ENCODE data around the gene ITLN2. TPM values are rescaled to one million over a fixed set of nuclear protein-coding genes. Genes with fewer than 3 reads are reported as not detected.

Gene ITLN2
- total and polyA plus RNA-seq, 2 of the 8 experiments (the other 6 are each of a cell fraction or from before 2014, with no cell fraction given) = 4.7 to 6.3 TPM

DNA sequence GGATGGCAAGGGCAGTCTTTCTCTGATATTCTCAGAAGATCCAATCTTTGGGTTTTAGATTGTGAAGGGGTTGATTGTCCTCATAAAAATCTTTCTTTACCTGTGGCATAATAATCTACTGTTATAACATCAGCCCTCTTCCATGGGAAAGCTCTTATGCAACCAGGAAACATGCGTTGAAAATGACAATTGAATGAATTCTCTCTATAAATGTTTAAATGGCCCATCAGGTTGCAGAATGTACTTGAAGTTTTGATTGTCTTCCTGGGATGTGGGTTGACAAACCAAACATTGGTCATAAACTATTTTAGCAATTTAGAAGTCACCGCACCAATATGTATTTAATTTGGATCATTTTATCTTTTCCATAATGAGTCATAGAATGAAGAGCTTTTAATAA lies 37.9 kb downstream of the ITLN2 start:
- CTCF ChIA-PET (ENCODE audit: partially characterized antibody) = interaction anchor here (2.1 to 3.1 kb wide), 2 partner anchors 32 to 37 kb away, joined by 7 to 12 read pairs; partner anchors contain the start of genes ITLN1 and ITLN2
- no peak overlapping the region for H3K9ac ChIP-seq (replicated peaks in 1 of 4; ENCODE audit: extremely low read depth in 1 of 4, low read depth in 3 of 4, low read length in 3 of 4)
- peaks cover 0 to 4% (median 0%) of the 10 kb centered on the region in 4 experiments; a peak in 1 of 7 replicates for H3K4me1 ChIP-seq (replicated peaks in 1 of 4; ENCODE audit: control insufficient read depth in 3 of 4, insufficient read depth in 4 of 4, low read length in 3 of 4)
- WGBS, 2 experiments (ENCODE audit: extremely low coverage in 1 of 2, insufficient coverage in 1 of 2, insufficient read length in 1 of 2, insufficient replicate concordance in 2 of 2, low coverage in 1 of 2, low lambda C conversion rate in 2 of 2, missing lambda C conversion rate in 1 of 2) = 88% methylated on average over 2 of the region's 2 CpGs; no CpG with 5 or more reads in 1 of the 2 experiments
- no peak overlapping the region for H4K91ac ChIP-seq (replicated peaks; ENCODE audit: insufficient read length, low read length)
- DNase-seq (ENCODE audit: low read depth in 1 of 2, low spot score in 2 of 2) = no peak
- no peak overlapping the region for H3K18ac ChIP-seq (ENCODE audit: extremely low read depth, low read length)
- no peaks in the 10 kb centered on the region for H3K27me3 ChIP-seq (replicated peaks in 1 of 4; ENCODE audit: control insufficient read depth in 3 of 4, extremely low read depth in 1 of 4, insufficient read depth in 3 of 4, low read length in 3 of 4)
- no peak overlapping the region for H2BK5ac ChIP-seq (ENCODE audit: low read depth, low read length)
- H2AK5ac ChIP-seq (ENCODE audit: low read depth, low read length) = no peak overlapping the region
- POLR2A ChIA-PET (ENCODE audit: partially characterized antibody) = no interaction called here
- no peak overlapping the region for H4K5ac ChIP-seq (ENCODE audit: insufficient read length, low read depth, low read length)
- no peaks in the 10 kb centered on the region for H3K23me2 ChIP-seq (ENCODE audit: low read depth, low read length)
- no peak overlapping the region for H3K14ac ChIP-seq (ENCODE audit: insufficient read length)
- no peak overlapping the region for H2AFZ ChIP-seq (ENCODE audit: low read length)
- H3K36me3 ChIP-seq (ENCODE audit: control insufficient read depth in 2 of 4, insufficient read depth in 4 of 4, low read length in 3 of 4) = no peaks in the 10 kb centered on the region
- no peak overlapping the region for H2BK20ac ChIP-seq (ENCODE audit: low read length)
- no peak overlapping the region for H2BK120ac ChIP-seq (replicated peaks; ENCODE audit: low read depth, low read length)
- no peak overlapping the region for H2BK15ac ChIP-seq (ENCODE audit: low read length)
- H4K20me1 ChIP-seq (replicated peaks in 1 of 2; ENCODE audit: control insufficient read depth in 1 of 2, insufficient read depth in 2 of 2, low read length in 2 of 2) = no peaks in the 10 kb centered on the region
- no peak overlapping the region for H3K56ac ChIP-seq (replicated peaks; ENCODE audit: insufficient read length, low read depth, low read length)
- no peaks in the 10 kb centered on the region for H3K79me2 ChIP-seq (ENCODE audit: control insufficient read depth in 1 of 2, insufficient read depth in 2 of 2, low read length in 2 of 2)
- no peak overlapping the region for H4K8ac ChIP-seq (ENCODE audit: extremely low read depth, insufficient read depth, low read length)
- H3K4me3 ChIP-seq (ENCODE audit: extremely low read depth in 1 of 4, insufficient read depth in 2 of 4, low read depth in 3 of 4, low read length in 4 of 4) = no peak overlapping the region
- H3K79me1 ChIP-seq (ENCODE audit: low read depth, low read length) = no peaks in the 10 kb centered on the region
- H3K4me2 ChIP-seq (ENCODE audit: insufficient read depth in 1 of 2, low read depth in 2 of 2, low read length in 2 of 2) = no peak overlapping the region
- H2BK12ac ChIP-seq (ENCODE audit: low read depth, low read length) = no peak overlapping the region
- H3K9me3 ChIP-seq (ENCODE audit: insufficient read depth in 2 of 2, low read depth in 1 of 2, low read length in 1 of 2) = no peaks in the 10 kb centered on the region
- H3K23ac ChIP-seq (ENCODE audit: insufficient read length) = no peak overlapping the region
- H3K4ac ChIP-seq (replicated peaks; ENCODE audit: insufficient read length, low read depth, low read length) = no peak overlapping the region
- no peak overlapping the region for H3K27ac ChIP-seq (ENCODE audit: low read depth, low read length)
- no peak for FAIRE-seq
- TF ChIP-seq SP2 (IDR thresholded peaks at IDR 0.05; ENCODE audit: low read length) (no peak), HDAC2 (IDR thresholded peaks at IDR 0.05; ENCODE audit: borderline replicate concordance in 1 of 2, low read depth in 2 of 2, low read length in 2 of 2) (no peak), YY1 (IDR thresholded peaks at IDR 0.05; ENCODE audit: low read depth, low read length) (no peak), BACH1 (IDR thresholded peaks at IDR 0.05; ENCODE audit: low read length) (no peak), RAD21 (IDR thresholded peaks at IDR 0.05 in 1 of 2, conservative IDR thresholded peaks at IDR 0.05 in 1 of 2; ENCODE audit: low read depth in 2 of 2, low read length in 2 of 2) (no peak), FOSL1 (IDR thresholded peaks at IDR 0.05; ENCODE audit: insufficient read depth, low read depth, low read length) (no peak), POLR2A (IDR thresholded peaks at IDR 0.05; ENCODE audit: control extremely low read depth in 1 of 2, low read depth in 2 of 2, low read length in 2 of 2) (no peak)
- TF ChIP-seq, protein P1, sequence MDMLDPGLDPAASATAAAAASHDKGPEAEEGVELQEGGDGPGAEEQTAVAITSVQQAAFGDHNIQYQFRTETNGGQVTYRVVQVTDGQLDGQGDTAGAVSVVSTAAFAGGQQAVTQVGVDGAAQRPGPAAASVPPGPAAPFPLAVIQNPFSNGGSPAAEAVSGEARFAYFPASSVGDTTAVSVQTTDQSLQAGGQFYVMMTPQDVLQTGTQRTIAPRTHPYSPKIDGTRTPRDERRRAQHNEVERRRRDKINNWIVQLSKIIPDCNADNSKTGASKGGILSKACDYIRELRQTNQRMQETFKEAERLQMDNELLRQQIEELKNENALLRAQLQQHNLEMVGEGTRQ (IDR thresholded peaks at IDR 0.05; ENCODE audit: low read length) = no peak
- TF ChIP-seq, protein P2, sequence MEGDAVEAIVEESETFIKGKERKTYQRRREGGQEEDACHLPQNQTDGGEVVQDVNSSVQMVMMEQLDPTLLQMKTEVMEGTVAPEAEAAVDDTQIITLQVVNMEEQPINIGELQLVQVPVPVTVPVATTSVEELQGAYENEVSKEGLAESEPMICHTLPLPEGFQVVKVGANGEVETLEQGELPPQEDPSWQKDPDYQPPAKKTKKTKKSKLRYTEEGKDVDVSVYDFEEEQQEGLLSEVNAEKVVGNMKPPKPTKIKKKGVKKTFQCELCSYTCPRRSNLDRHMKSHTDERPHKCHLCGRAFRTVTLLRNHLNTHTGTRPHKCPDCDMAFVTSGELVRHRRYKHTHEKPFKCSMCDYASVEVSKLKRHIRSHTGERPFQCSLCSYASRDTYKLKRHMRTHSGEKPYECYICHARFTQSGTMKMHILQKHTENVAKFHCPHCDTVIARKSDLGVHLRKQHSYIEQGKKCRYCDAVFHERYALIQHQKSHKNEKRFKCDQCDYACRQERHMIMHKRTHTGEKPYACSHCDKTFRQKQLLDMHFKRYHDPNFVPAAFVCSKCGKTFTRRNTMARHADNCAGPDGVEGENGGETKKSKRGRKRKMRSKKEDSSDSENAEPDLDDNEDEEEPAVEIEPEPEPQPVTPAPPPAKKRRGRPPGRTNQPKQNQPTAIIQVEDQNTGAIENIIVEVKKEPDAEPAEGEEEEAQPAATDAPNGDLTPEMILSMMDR (IDR thresholded peaks at IDR 0.05; ENCODE audit: control extremely low read depth in 1 of 3, insufficient read depth in 1 of 3, low read depth in 1 of 3, low read length in 3 of 3) = no peak
- TF ChIP-seq, protein P3, sequence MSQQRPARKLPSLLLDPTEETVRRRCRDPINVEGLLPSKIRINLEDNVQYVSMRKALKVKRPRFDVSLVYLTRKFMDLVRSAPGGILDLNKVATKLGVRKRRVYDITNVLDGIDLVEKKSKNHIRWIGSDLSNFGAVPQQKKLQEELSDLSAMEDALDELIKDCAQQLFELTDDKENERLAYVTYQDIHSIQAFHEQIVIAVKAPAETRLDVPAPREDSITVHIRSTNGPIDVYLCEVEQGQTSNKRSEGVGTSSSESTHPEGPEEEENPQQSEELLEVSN (IDR thresholded peaks at IDR 0.05) = no peak

Data from H1 (cell line).